ENCODE data around the gene AGPAT3.

The AGPAT3 gene

DNA sequence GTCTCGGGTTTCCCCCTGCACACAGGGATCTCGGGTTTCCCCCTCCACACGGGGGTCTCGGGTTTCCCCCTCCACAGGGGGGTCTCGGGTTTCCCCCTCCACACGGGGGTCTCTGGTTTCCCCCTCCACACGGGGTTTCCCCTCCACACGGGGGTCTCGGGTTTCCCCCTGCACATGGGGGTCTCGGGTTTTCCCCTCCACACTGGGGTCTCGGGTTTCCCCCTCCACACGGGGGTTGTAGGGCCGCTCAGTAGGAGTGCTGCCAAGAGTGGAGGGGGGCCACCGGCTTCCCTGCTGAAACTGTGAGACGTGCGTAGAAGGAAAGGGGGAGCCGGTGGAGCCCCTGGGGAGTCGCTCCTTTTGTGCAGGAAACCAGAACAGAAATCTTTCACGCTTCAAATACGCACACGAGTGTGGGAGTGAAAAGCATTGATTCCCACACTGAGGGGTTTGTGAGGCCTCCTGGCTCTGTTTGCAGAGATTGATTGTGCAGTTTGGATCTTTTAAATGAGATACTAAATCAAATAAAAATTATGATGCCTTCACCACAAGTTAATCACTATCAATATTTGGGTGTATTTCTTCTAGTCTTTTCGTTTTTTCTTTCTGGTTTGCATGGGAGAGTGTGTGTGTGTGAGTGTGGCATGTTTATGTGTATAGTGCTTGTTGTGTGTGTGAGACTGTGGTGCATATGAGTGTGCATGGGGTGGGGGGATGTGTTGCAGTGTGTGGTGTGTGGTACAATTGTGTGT lies 92.8 kb downstream of the AGPAT3 start:
- Histone ChIP-seq H3K9ac (ENCODE audit: low read length) (no peak overlapping the region), H3K4me3 (ENCODE audit: low read depth in 1 of 2, low read length in 2 of 2) (no peak overlapping the region), H3K4me1 (ENCODE audit: insufficient read depth, low read length) (no peaks in the 10 kb centered on the region), H3K9me3 (ENCODE audit: low read length) (no peaks in the 10 kb centered on the region), H3K36me3 (ENCODE audit: insufficient read depth, low read length) (peaks cover 7% of the 10 kb centered on the region), H3K27me3 (ENCODE audit: control insufficient read depth in 1 of 2, insufficient read depth in 2 of 2, low read length in 2 of 2) (no peaks in the 10 kb centered on the region), H3K27ac (ENCODE audit: low read depth, low read length) (no peak overlapping the region)

DNA sequence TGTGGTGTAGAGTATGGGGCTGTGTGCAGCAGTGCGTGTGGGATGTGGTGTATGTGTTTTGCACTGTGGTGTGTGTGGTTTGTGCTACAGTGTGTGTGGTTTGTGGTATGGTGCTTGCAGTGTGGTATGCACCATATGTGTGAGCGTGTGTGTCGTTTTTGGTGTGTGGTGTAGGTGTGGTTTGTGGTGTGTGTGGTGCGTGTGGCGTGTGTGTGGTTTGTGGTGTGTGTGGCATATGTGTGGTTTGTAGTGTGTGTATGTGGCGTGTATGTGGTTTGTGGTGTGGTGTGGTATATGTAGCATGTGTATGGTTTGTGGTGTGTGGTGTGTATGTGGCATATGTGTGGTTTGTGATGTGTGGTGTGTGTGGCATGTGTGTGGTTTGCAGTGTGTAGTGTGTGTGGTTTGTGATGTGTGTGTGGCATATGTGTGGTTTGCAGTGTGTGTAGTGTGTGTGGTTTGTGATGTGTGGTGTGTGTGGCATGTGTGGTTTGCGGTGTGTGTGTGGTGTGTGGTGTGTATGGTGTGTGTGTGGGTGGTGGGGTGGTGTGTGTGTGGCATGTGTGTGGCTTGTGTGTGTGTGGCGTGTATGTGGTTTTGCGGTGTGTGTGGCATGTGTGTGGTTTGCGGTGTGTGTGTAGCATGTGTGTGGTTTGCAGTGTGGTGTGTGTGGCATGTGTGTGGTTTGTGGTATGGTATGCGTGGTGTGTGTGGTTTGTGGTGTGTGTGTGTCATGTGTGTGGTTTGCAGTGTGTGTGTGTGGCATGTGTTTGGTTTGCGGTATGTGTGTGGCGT lies 93.5 kb downstream of the AGPAT3 start:
- Histone ChIP-seq H3K9me3 (ENCODE audit: low read length) (no peaks in the 10 kb centered on the region), H3K9ac (ENCODE audit: low read length) (no peak overlapping the region), H3K27ac (ENCODE audit: low read depth, low read length) (no peak overlapping the region), H3K36me3 (ENCODE audit: insufficient read depth, low read length) (peaks cover 7% of the 10 kb centered on the region), H3K4me3 (ENCODE audit: low read depth in 1 of 2, low read length in 2 of 2) (no peak overlapping the region), H3K27me3 (ENCODE audit: control insufficient read depth in 1 of 2, insufficient read depth in 2 of 2, low read length in 2 of 2) (no peaks in the 10 kb centered on the region), H3K4me1 (ENCODE audit: insufficient read depth, low read length) (no peaks in the 10 kb centered on the region)

DNA sequence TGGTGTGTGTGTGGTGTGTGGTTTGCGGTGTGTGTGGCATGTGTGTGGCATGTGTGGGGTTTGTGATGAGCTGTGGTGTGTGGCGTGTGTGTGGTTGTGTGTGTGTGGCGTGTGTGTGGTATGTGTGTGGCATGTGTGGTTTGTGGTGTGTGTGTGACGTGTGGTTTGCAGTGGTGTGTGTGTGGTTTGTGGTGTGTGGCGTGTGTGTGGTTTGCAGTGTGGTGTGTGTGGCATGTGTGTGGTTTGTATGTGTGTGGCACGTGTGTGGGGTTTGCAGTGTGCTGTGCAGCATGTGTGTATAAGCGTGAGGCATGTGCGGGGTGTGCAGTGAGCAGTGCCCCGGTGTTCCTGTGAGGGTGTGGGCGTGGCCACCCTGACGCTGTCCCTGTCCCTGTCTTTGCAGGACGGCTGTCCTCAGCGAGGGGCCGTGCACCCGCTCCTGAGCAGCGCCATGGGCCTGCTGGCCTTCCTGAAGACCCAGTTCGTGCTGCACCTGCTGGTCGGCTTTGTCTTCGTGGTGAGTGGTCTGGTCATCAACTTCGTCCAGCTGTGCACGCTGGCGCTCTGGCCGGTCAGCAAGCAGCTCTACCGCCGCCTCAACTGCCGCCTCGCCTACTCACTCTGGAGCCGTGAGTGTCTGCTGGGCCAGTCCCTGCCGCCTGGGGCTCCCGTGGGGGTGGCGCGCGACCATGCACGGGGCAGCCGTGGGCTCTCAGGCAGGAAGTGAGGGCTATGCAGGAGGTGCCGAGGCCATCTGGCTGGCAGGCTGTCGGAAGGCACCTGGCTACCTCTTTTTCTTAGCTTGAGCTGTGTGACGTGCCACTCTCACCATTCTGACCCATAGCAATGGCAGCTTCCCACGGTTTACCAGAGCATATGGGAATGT lies 94.5 kb downstream of the AGPAT3 start:
- no peaks in the 10 kb centered on the region for H3K9me3 ChIP-seq (ENCODE audit: low read length)
- peaks cover 7% of the 10 kb centered on the region for H3K36me3 ChIP-seq (ENCODE audit: insufficient read depth, low read length)
- H3K9ac ChIP-seq (ENCODE audit: low read length): no peak overlapping the region
- no peak overlapping the region for H3K27ac ChIP-seq (ENCODE audit: low read depth, low read length)
- H3K4me3 ChIP-seq (ENCODE audit: low read depth in 1 of 2, low read length in 2 of 2): no peak overlapping the region
- H3K4me1 ChIP-seq (ENCODE audit: insufficient read depth, low read length): no peaks in the 10 kb centered on the region
- no peaks in the 10 kb centered on the region for H3K27me3 ChIP-seq (ENCODE audit: control insufficient read depth in 1 of 2, insufficient read depth in 2 of 2, low read length in 2 of 2)

DNA sequence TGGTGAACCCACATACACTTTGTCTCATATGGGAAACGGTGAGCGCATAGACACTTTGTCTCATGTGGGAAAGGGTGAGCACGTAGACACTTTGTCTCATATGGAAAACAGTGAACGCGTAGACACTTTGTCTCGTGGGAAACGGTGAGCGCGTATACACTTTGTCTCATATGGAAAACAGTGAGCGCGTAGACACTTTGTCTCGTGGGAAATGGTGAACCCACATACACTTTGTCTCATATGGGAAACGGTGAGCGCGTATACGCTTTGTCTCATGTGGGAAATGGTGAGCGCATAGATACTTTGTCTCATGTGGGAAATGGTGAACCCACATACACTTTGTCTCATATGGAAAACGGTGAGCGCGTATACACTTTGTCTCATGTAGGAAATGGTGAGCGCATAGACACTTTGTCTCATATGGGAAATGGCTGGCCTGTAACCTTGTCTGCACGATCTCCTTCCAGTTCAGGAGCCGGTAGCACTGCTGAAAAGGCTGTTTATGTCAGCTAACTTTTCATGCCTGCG lies 96.4 kb downstream of the AGPAT3 start:
- Histone ChIP-seq H3K9me3 (ENCODE audit: low read length) (no peaks in the 10 kb centered on the region), H3K27ac (ENCODE audit: low read depth, low read length) (no peak overlapping the region), H3K4me1 (ENCODE audit: insufficient read depth, low read length) (no peaks in the 10 kb centered on the region), H3K4me3 (ENCODE audit: low read depth in 1 of 2, low read length in 2 of 2) (no peak overlapping the region), H3K27me3 (ENCODE audit: control insufficient read depth in 1 of 2, insufficient read depth in 2 of 2, low read length in 2 of 2) (no peaks in the 10 kb centered on the region), H3K9ac (ENCODE audit: low read length) (no peak overlapping the region), H3K36me3 (ENCODE audit: insufficient read depth, low read length) (peaks cover 7% of the 10 kb centered on the region)

DNA sequence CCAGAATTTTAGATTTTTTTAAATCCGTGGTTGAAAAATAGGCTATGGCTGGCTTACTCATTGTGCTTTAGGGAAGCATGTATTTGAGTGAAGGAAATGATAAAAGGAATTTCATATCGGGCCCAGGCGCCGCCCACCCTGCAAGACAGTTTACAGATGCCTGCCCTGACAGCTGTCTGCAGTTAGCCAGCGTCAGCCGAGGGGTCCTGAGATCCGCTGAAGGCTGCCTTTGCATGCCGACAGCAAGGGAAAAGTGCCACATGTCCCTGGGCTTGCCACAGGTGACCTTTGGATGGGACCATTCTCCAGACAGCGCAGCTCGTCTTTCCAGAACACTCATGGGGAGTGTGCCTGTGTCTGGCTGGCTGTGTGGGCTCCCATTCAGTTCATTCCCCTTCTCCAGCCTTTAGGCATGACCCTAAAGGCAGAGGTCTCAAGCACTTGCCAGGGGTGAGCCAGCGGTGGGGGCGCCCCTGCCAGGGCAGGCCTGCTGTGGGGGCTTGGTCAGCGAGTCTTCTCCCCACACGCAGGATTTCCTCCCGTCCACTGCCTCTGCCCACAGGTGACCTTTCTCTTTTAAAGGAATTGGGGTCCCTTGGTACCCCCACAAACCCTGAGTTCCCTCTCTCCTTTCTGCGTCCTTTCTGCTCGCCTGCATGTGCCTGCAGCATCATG lies 101.0 kb downstream of the AGPAT3 start:
- Histone ChIP-seq H3K36me3 (ENCODE audit: insufficient read depth, low read length) (peaks cover 19% of the 10 kb centered on the region), H3K27me3 (ENCODE audit: control insufficient read depth in 1 of 2, insufficient read depth in 2 of 2, low read length in 2 of 2) (no peaks in the 10 kb centered on the region), H3K9me3 (ENCODE audit: low read length) (no peaks in the 10 kb centered on the region), H3K9ac (ENCODE audit: low read length) (no peak overlapping the region), H3K4me1 (ENCODE audit: insufficient read depth, low read length) (no peaks in the 10 kb centered on the region), H3K27ac (ENCODE audit: low read depth, low read length) (no peak overlapping the region), H3K4me3 (ENCODE audit: low read depth in 1 of 2, low read length in 2 of 2) (no peak overlapping the region)

DNA sequence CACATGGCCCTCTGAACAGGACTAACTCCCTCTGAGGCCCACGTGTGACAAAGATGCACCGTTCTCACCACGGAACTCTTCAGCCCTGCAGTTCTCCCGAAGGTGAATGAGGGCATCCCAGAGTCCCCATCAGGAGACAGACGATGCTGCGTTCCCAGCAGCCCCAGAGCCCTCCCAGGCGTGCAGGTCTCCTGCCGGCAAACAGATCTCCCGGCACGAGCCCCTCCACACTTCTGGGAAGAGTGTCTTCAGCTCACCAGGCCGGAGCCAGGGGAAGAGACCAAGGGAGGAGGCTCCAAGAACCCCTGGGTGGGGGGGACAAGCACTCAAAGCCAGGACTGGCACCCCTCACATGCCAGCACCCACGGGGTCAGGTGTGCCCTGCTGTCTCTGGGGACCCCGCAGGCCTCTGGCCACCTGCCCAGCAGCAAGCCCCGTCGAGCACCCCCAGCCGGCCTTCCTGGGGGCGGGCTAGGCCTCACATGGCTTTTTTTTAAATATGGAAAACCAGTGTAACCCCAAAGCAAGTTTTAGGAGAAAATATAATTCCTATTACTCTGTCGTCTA lies 102.0 kb downstream of the AGPAT3 start:
- Histone ChIP-seq H3K4me1 (ENCODE audit: insufficient read depth, low read length) (no peaks in the 10 kb centered on the region), H3K27ac (ENCODE audit: low read depth, low read length) (no peak overlapping the region), H3K9me3 (ENCODE audit: low read length) (no peaks in the 10 kb centered on the region), H3K9ac (ENCODE audit: low read length) (no peak overlapping the region), H3K36me3 (ENCODE audit: insufficient read depth, low read length) (peaks cover 28% of the 10 kb centered on the region), H3K27me3 (ENCODE audit: control insufficient read depth in 1 of 2, insufficient read depth in 2 of 2, low read length in 2 of 2) (no peaks in the 10 kb centered on the region), H3K4me3 (ENCODE audit: low read depth in 1 of 2, low read length in 2 of 2) (no peak overlapping the region)

DNA sequence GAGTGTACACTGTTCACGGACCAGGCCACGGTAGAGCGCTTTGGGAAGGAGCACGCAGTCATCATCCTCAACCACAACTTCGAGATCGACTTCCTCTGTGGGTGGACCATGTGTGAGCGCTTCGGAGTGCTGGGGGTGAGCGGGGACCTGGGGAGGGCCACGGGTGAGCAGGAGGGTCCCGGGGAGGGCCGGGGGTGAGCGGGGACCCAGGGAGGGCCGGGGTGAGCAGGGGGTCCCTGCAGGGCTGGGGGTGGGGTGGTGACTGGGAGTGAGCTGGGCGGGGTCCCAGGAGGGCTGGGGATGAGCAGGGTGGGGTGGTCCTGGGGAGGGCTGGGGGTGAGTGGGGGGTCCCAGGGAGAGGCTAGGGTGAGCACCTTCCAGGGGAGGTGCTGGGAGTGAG lies 103.0 kb downstream of the AGPAT3 start:
- Histone ChIP-seq H3K27me3 (ENCODE audit: control insufficient read depth in 1 of 2, insufficient read depth in 2 of 2, low read length in 2 of 2) (no peaks in the 10 kb centered on the region), H3K4me1 (ENCODE audit: insufficient read depth, low read length) (no peaks in the 10 kb centered on the region), H3K4me3 (ENCODE audit: low read depth in 1 of 2, low read length in 2 of 2) (no peak overlapping the region), H3K27ac (ENCODE audit: low read depth, low read length) (no peak overlapping the region), H3K9ac (ENCODE audit: low read length) (no peak overlapping the region), H3K36me3 (ENCODE audit: insufficient read depth, low read length) (peaks cover 32% of the 10 kb centered on the region), H3K9me3 (ENCODE audit: low read length) (no peaks in the 10 kb centered on the region)

DNA sequence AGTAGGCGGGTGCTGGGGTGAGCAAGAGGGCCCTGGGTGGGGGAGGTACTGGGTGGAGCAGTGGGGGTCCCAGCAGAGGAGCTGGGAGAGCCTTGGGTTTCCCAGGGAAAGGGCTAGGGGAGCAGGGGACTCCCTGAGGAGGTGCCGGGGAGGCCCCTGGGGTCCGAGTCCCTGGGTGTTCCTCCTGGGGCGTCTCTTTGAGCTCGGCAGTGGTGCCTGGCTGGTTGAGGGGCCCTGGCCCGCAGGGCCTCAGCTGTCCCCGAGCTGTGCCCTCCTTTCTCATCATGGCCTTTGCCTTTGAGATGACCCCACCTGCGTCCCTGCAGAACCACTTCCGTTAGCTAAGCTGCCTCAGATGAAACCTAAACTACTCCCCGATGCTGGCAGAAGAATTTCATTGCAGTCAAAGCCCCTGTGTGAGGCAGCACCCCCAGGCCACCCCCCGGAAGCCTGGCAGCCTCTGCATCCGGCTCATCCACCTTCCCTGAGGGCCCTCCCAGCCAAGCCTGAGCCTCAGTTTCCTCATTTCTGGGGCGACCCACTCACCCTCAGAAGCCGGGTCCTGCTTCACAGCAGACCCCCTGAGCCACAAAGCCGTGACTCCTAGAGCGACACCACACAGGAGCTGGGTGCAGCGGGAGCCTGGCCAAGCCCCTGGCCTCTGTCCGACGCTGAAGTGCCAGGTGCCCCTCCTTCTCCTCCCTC lies 103.5 kb downstream of the AGPAT3 start:
- no peaks in the 10 kb centered on the region for H3K9me3 ChIP-seq (ENCODE audit: low read length)
- peaks cover 33% of the 10 kb centered on the region for H3K36me3 ChIP-seq (ENCODE audit: insufficient read depth, low read length)
- H3K9ac ChIP-seq (ENCODE audit: low read length): no peak overlapping the region
- H3K27ac ChIP-seq (ENCODE audit: low read depth, low read length): no peak overlapping the region
- no peaks in the 10 kb centered on the region for H3K4me1 ChIP-seq (ENCODE audit: insufficient read depth, low read length)
- no peaks in the 10 kb centered on the region for H3K27me3 ChIP-seq (ENCODE audit: control insufficient read depth in 1 of 2, insufficient read depth in 2 of 2, low read length in 2 of 2)
- H3K4me3 ChIP-seq (ENCODE audit: low read depth in 1 of 2, low read length in 2 of 2): no peak overlapping the region

DNA sequence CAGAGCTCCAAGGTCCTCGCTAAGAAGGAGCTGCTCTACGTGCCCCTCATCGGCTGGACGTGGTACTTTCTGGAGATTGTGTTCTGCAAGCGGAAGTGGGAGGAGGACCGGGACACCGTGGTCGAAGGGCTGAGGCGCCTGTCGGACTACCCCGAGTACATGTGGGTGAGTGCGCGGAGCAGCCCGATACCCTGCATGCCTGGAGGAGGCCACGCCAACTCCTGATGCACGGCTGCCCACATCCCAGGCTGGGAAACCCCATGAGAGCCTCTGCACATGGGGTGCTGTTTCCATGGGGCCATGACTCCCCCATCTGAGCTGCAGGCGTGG lies 104.1 kb downstream of the AGPAT3 start:
- Histone ChIP-seq H3K27ac (ENCODE audit: low read depth, low read length) (no peak overlapping the region), H3K27me3 (ENCODE audit: control insufficient read depth in 1 of 2, insufficient read depth in 2 of 2, low read length in 2 of 2) (no peaks in the 10 kb centered on the region), H3K36me3 (ENCODE audit: insufficient read depth, low read length) (peaks cover 33% of the 10 kb centered on the region), H3K9ac (ENCODE audit: low read length) (no peak overlapping the region), H3K4me3 (ENCODE audit: low read depth in 1 of 2, low read length in 2 of 2) (no peak overlapping the region), H3K9me3 (ENCODE audit: low read length) (no peaks in the 10 kb centered on the region), H3K4me1 (ENCODE audit: insufficient read depth, low read length) (no peaks in the 10 kb centered on the region)

DNA sequence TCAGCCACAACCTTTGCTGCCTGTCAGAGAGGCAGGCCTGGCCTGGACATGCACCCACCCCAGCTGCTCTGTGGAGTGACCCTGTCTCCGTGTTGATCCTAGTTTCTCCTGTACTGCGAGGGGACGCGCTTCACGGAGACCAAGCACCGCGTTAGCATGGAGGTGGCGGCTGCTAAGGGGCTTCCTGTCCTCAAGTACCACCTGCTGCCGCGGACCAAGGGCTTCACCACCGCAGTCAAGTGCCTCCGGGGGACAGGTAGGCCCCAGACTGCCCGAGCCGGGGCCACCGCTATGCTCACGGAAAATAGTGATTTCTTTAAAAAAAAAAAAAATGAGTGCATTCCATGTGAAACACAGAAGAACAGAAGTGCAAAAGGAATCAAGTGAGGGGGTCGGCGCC lies 105.5 kb downstream of the AGPAT3 start:
- Histone ChIP-seq H3K27ac (ENCODE audit: low read depth, low read length) (no peak overlapping the region), H3K36me3 (ENCODE audit: insufficient read depth, low read length) (peaks cover 33% of the 10 kb centered on the region), H3K9ac (ENCODE audit: low read length) (no peak overlapping the region), H3K9me3 (ENCODE audit: low read length) (no peaks in the 10 kb centered on the region), H3K4me1 (ENCODE audit: insufficient read depth, low read length) (no peaks in the 10 kb centered on the region), H3K27me3 (ENCODE audit: control insufficient read depth in 1 of 2, insufficient read depth in 2 of 2, low read length in 2 of 2) (no peaks in the 10 kb centered on the region), H3K4me3 (ENCODE audit: low read depth in 1 of 2, low read length in 2 of 2) (no peak overlapping the region)
